Stimulated activated CD4-positive, alpha-beta T cell treated with anti-CD3 and anti-CD28 coated beads, Interleukin-1b, Interleukin-23, amount 100 ng/mL, for 48 hours (primary cell): ENCODE data around the gene SLC37A2.
"Not testable (repeated sequence)": the region's sequence is repeated elsewhere in the genome, so short reads cannot be mapped to it uniquely, and the experiment has no call there.

ENCODE experiments used
- DNase-seq: peaks from one replicate; pipeline ENCODE4 v3.0.0-alpha.2; 2020

The SLC37A2 gene

GRCh38 chr11:125062931-125063428, at the start of gene SLC37A2:
SLC37A2 (plus strand) TSS chr11:125063305; CDS start chr11:125063368, 63 bp downstream.
- DNase-seq: peak; percentile 42

GRCh38 chr11:125016413-125016812, 46.7 kb upstream of the SLC37A2 start:
- DNase-seq: no peak

GRCh38 chr11:125020342-125020741, 42.8 kb upstream of the SLC37A2 start:
- no peak for DNase-seq

GRCh38 chr11:125022551-125022950, 40.6 kb upstream of the SLC37A2 start:
- DNase-seq: no peak

GRCh38 chr11:125025968-125026367, 37.1 kb upstream of the SLC37A2 start:
- no peak for DNase-seq

- not testable (repeated sequence) for DNase-seq
These were observed 33.7 kb upstream of the SLC37A2 start for GRCh38 chr11:125029431-125029830.

- DNase-seq: no peak
These were observed 26.2 kb upstream of the SLC37A2 start for GRCh38 chr11:125036933-125037332.

GRCh38 chr11:125049164-125049792, 13.8 kb upstream of the SLC37A2 start:
- no peak for DNase-seq

GRCh38 chr11:125052047-125052446, 11.1 kb upstream of the SLC37A2 start:
- DNase-seq: no peak

- DNase-seq: no peak
These were observed 9.9 kb upstream of the SLC37A2 start for GRCh38 chr11:125053167-125053566.

GRCh38 chr11:125055107-125055715, 7.9 kb upstream of the SLC37A2 start:
- no peak for DNase-seq

- not testable (repeated sequence) for DNase-seq
These were observed 7.0 kb upstream of the SLC37A2 start for GRCh38 chr11:125056111-125056510.

- DNase-seq: no peak
These were observed 6.0 kb upstream of the SLC37A2 start for GRCh38 chr11:125056931-125057692.

GRCh38 chr11:125057693-125058016, 5.5 kb upstream of the SLC37A2 start:
- DNase-seq: no peak

GRCh38 chr11:125061281-125061680, 1.8 kb upstream of the SLC37A2 start:
- DNase-seq: no peak

GRCh38 chr11:125062218-125062930, 731 bp upstream of the SLC37A2 start:
- DNase-seq: no peak

- no peak for DNase-seq
These were observed 431 bp downstream of the SLC37A2 start for GRCh38 chr11:125063429-125064043.

GRCh38 chr11:125064070-125064469, 965 bp downstream of the SLC37A2 start:
- no peak for DNase-seq

- no peak for DNase-seq
These were observed 5.3 kb downstream of the SLC37A2 start for GRCh38 chr11:125068368-125068767.

- DNase-seq: no peak
These were observed 5.9 kb downstream of the SLC37A2 start for GRCh38 chr11:125069008-125069407.

GRCh38 chr11:125069796-125070195, 6.7 kb downstream of the SLC37A2 start:
- no peak for DNase-seq

- peak; percentile 15 for DNase-seq
These were observed 7.7 kb downstream of the SLC37A2 start for GRCh38 chr11:125070699-125071254.

- DNase-seq: no peak
These were observed 8.3 kb downstream of the SLC37A2 start for GRCh38 chr11:125071435-125071834.
